ENCODE measurements around the gene D2HGDH. TPM values are rescaled to one million over a fixed set of nuclear protein-coding genes. Genes with fewer than 3 reads are reported as not detected.

Gene D2HGDH
- total and polyA plus RNA-seq, 2 of the 13 experiments (the other 11 are each of a cell fraction or from before 2014, with no cell fraction given): 19.2 to 20.3 TPM

GRCh38 chr2:241760301-241760771 lies 25.9 kb downstream of the D2HGDH start:
- ChIA-PET CTCF (ENCODE audit: low intra/inter-chr PET ratio, low total read pairs) (no interaction called here), POLR2A (interaction anchor here (0.9 to 5.2 kb wide), 2 partner anchors 8 to 12 kb away, joined by 3 to 37 read pairs; no protein-coding TSS in a partner anchor)
- in situ Hi-C loops (cut with HindIII; ENCODE audit: extremely low pct_ligation_motif_present, low pct_unique_long_range_greater_than_20kb) (no loop called here), intact Hi-C loops (cut with micrococcal nuclease; ENCODE audit: unreplicated experiment) (no loop called here)
- no TSS peak for BruUV-seq (replicated peaks)
- DNase-seq (ENCODE audit: low spot score): no peak
- H3K4me3 ChIP-seq (replicated peaks in 1 of 3; ENCODE audit: insufficient read depth in 1 of 3, low read depth in 2 of 3, low read length in 3 of 3): no peak overlapping the region
- H3K27me3 ChIP-seq (ENCODE audit: control insufficient read depth in 1 of 2, insufficient read depth in 2 of 2, low read length in 2 of 2): no peaks in the 10 kb centered on the region
- H2AFZ ChIP-seq (ENCODE audit: low read length): no peak overlapping the region
- no peak overlapping the region for H3K27ac ChIP-seq (ENCODE audit: extremely low read length, insufficient read depth, low read length)
- H3K9me3 ChIP-seq (ENCODE audit: low read length): no peaks in the 10 kb centered on the region
- H3K36me3 ChIP-seq (replicated peaks in 1 of 2; ENCODE audit: control insufficient read depth in 1 of 2, insufficient read depth in 2 of 2, low read length in 2 of 2): peaks cover 3 to 6% of the 10 kb centered on the region in 2 experiments; a peak in 4 of 5 replicates
- H4K20me1 ChIP-seq (ENCODE audit: insufficient read depth, low read length): no peaks in the 10 kb centered on the region
- WGBS (ENCODE audit: low lambda C conversion rate): 98% methylated on average over 7 of the region's 17 CpGs
- FAIRE-seq: no peak
- 0 out of 2 replicates have a peak, but pooled peaks cover 6% of the 10 kb centered on the region for H3K4me1 ChIP-seq (ENCODE audit: insufficient read depth, low read length)
- no peak overlapping the region for H3K4me2 ChIP-seq (ENCODE audit: low read depth, low read length)
- no peak overlapping the region for H3K9ac ChIP-seq (ENCODE audit: insufficient read depth, low read depth, low read length)
- ATAC-seq: no peak
- H3K79me2 ChIP-seq (ENCODE audit: insufficient read depth, low read length): no peaks in the 10 kb centered on the region
- peak; percentile 40; the same call in 1 of the 2 replicates for TF ChIP-seq UBTF (CRISPR knock-in tag; IDR thresholded peaks at IDR 0.05)
- TF ChIP-seq SP1 (IDR thresholded peaks at IDR 0.05): no peak
- 0 out of 2 replicates have a peak, but pooled peaks have one; percentile 23 for TF ChIP-seq SP1 (CRISPR knock-in tag; IDR thresholded peaks at IDR 0.05)
- TF ChIP-seq ZNF3 (CRISPR knock-in tag; IDR thresholded peaks at IDR 0.05): peak; percentile 58; the same call in 1 of the 2 replicates
- TF ChIP-seq SRSF1 (optimal IDR thresholded peaks at IDR 0.05; ENCODE audit: low read depth, low read length): peak; percentile 31
- peak; percentile 78; the same call in 1 of the 2 replicates for TF ChIP-seq KDM1A (CRISPR knock-in tag; IDR thresholded peaks at IDR 0.05)
- TF ChIP-seq ZBTB46 (CRISPR knock-in tag; IDR thresholded peaks at IDR 0.05; ENCODE audit: borderline replicate concordance): no peak
- TF ChIP-seq ZNF839 (CRISPR knock-in tag; IDR thresholded peaks at IDR 0.05; ENCODE audit: borderline replicate concordance): 0 out of 2 replicates have a peak, but pooled peaks have one; percentile 39
- TF ChIP-seq CHD4 (IDR thresholded peaks at IDR 0.05; ENCODE audit: borderline replicate concordance, low read length): peak; percentile 100
- 0 out of 2 replicates have a peak, but pooled peaks have one; percentile 60 for TF ChIP-seq RCOR2 (CRISPR knock-in tag; IDR thresholded peaks at IDR 0.05)
- no peak for TF ChIP-seq TMF1 (CRISPR knock-in tag; IDR thresholded peaks at IDR 0.05; ENCODE audit: low read depth)
- TF ChIP-seq ZMYM2 (CRISPR knock-in tag; IDR thresholded peaks at IDR 0.05): peak; percentile 70
- no peak for TF ChIP-seq ZNF20 (CRISPR knock-in tag; IDR thresholded peaks at IDR 0.05)
- peak; percentile 97 for TF ChIP-seq ZMYM3 (CRISPR knock-in tag; IDR thresholded peaks at IDR 0.05)
- peak; percentile 42; the same call in 1 of the 2 replicates for TF ChIP-seq ZNF687 (CRISPR knock-in tag; IDR thresholded peaks at IDR 0.05)
- peak; percentile 16; the same call in 1 of the 2 replicates for TF ChIP-seq ATAD3A (CRISPR knock-in tag; IDR thresholded peaks at IDR 0.05)
- TF ChIP-seq ZNF788 (CRISPR knock-in tag; IDR thresholded peaks at IDR 0.05; ENCODE audit: borderline replicate concordance): 0 out of 2 replicates have a peak, but pooled peaks have one; percentile 30
- TF ChIP-seq PCBP1 (IDR thresholded peaks at IDR 0.05; ENCODE audit: borderline replicate concordance, low read depth, low read length): peak; percentile 91; the same call in 1 of the 2 replicates

Data from HepG2 (cell line).